ENCODE results near the gene DGKI. TPM values are rescaled to one million over a fixed set of nuclear protein-coding genes. Genes with fewer than 3 reads are reported as not detected.

Gene DGKI
- total RNA-seq, 1 donor from 2014 or later: 0.69 TPM

- peaks cover 2% of the 10 kb centered on the region for H3K27me3 Mint-ChIP-seq (ENCODE audit: unreplicated experiment)
- H3K27ac Mint-ChIP-seq (ENCODE audit: unreplicated experiment): no peak overlapping the region
- no peak for TF ChIP-seq CTCF (IDR thresholded peaks at IDR 0.05; ENCODE audit: unreplicated experiment)
- H3K4me1 Mint-ChIP-seq (ENCODE audit: unreplicated experiment): no peaks in the 10 kb centered on the region
- peaks cover 4% of the 10 kb centered on the region for H3K9me3 Mint-ChIP-seq (ENCODE audit: unreplicated experiment)
- no peak for DNase-seq (ENCODE audit: low spot score)
- no peaks in the 10 kb centered on the region for H3K36me3 Mint-ChIP-seq (ENCODE audit: low read depth, unreplicated experiment)
- no peak overlapping the region for H3K4me3 Mint-ChIP-seq (ENCODE audit: unreplicated experiment)
Observed at GRCh38 chr7:137423321-137423720, 423.5 kb downstream of the DGKI start.

GRCh38 chr7:137421366-137421765 is 425.4 kb downstream of the DGKI start:
- DNase-seq (ENCODE audit: low spot score): no peak
- Mint-ChIP-seq H3K4me3 (ENCODE audit: unreplicated experiment) (no peak overlapping the region), H3K4me1 (ENCODE audit: unreplicated experiment) (no peaks in the 10 kb centered on the region), H3K36me3 (ENCODE audit: low read depth, unreplicated experiment) (no peaks in the 10 kb centered on the region), H3K27me3 (ENCODE audit: unreplicated experiment) (peaks cover 2% of the 10 kb centered on the region), H3K27ac (ENCODE audit: unreplicated experiment) (no peak overlapping the region), H3K9me3 (ENCODE audit: unreplicated experiment) (peaks cover 4% of the 10 kb centered on the region)
- no peak for TF ChIP-seq CTCF (IDR thresholded peaks at IDR 0.05; ENCODE audit: unreplicated experiment)

- H3K9me3 Mint-ChIP-seq (ENCODE audit: unreplicated experiment): no peaks in the 10 kb centered on the region
- no peaks in the 10 kb centered on the region for H3K4me1 Mint-ChIP-seq (ENCODE audit: unreplicated experiment)
- no peak for TF ChIP-seq CTCF (IDR thresholded peaks at IDR 0.05; ENCODE audit: unreplicated experiment)
- no peak overlapping the region for H3K27ac Mint-ChIP-seq (ENCODE audit: unreplicated experiment)
- no peak for DNase-seq (ENCODE audit: low spot score)
- no peak overlapping the region for H3K4me3 Mint-ChIP-seq (ENCODE audit: unreplicated experiment)
- H3K27me3 Mint-ChIP-seq (ENCODE audit: unreplicated experiment): peaks cover 3% of the 10 kb centered on the region
- no peaks in the 10 kb centered on the region for H3K36me3 Mint-ChIP-seq (ENCODE audit: low read depth, unreplicated experiment)
Observed at GRCh38 chr7:137418841-137419240, 427.9 kb downstream of the DGKI start.

- Mint-ChIP-seq H3K27me3 (ENCODE audit: unreplicated experiment) (peaks cover 3% of the 10 kb centered on the region), H3K9me3 (ENCODE audit: unreplicated experiment) (no peaks in the 10 kb centered on the region), H3K4me3 (ENCODE audit: unreplicated experiment) (no peak overlapping the region), H3K36me3 (ENCODE audit: low read depth, unreplicated experiment) (no peaks in the 10 kb centered on the region), H3K4me1 (ENCODE audit: unreplicated experiment) (no peaks in the 10 kb centered on the region), H3K27ac (ENCODE audit: unreplicated experiment) (no peak overlapping the region)
- no peak for TF ChIP-seq CTCF (IDR thresholded peaks at IDR 0.05; ENCODE audit: unreplicated experiment)
- DNase-seq (ENCODE audit: low spot score): no peak
Observed at GRCh38 chr7:137417464-137417863, 429.3 kb downstream of the DGKI start.

- Mint-ChIP-seq H3K27me3 (ENCODE audit: unreplicated experiment) (peaks cover 1% of the 10 kb centered on the region), H3K9me3 (ENCODE audit: unreplicated experiment) (no peaks in the 10 kb centered on the region), H3K4me3 (ENCODE audit: unreplicated experiment) (no peak overlapping the region), H3K27ac (ENCODE audit: unreplicated experiment) (no peak overlapping the region), H3K4me1 (ENCODE audit: unreplicated experiment) (peaks cover 3% of the 10 kb centered on the region), H3K36me3 (ENCODE audit: low read depth, unreplicated experiment) (no peaks in the 10 kb centered on the region)
- no peak for DNase-seq (ENCODE audit: low spot score)
- no peak for TF ChIP-seq CTCF (IDR thresholded peaks at IDR 0.05; ENCODE audit: unreplicated experiment)
Observed at GRCh38 chr7:137413901-137414300, 432.9 kb downstream of the DGKI start.

Data from endothelial cell (in vitro differentiated cells).